NCI-H1105 (cell line): ENCODE data around the gene TRAPPC13.
"Not testable (repeated sequence)": the region's sequence is repeated elsewhere in the genome, so short reads cannot be mapped to it uniquely, and the experiment has no call there.

Experiments
- DNase-seq: peaks from one replicate; lab custom pipeline; 2025; lab: John Stamatoyannopoulos, UW

Gene TRAPPC13

GRCh38 chr5:65676056-65676455 lies 51.2 kb downstream of the TRAPPC13 start:
- not testable (repeated sequence) for DNase-seq

DNA sequence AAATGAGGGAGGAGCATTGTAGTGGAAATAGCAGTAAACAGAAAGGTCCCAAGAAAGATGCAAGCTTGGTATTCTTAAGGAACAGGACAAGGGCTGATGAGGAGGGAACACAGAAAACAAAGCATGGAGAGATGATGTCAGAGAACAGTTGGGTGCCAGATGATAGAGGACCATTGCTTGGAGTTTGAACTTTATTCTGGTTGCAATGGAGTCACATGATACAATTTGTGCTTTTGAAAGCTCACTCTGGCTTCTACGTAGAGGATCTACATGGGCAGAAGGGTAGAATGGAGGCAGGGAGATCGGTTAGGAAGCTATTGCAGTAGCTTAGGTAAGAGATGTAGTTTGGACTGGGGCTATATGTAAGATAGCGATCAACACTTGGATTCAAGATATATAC lies 57.3 kb downstream of the TRAPPC13 start:
- no peak for DNase-seq

DNA sequence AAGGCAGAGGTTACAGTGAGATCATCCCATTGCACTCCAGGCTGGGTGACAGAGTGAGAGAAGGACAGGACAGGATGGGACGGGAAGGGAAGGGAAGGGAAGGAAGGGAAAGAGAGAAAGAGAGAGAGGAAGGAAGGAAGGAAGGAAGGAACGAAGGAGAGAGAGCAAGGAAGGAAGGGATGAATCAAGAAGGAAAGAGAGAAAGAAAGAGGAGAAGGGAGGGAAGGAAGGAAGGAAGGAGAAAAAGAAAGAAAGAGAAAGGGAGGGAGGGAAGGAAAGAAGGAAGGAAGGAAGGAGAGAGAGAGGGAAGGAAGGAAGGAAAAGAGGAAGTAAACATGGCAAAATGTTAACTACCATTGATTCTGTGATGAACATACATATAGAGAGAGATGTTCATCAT lies 68.3 kb downstream of the TRAPPC13 start:
- DNase-seq = no peak

GRCh38 chr5:65695162-65695755 lies 70.4 kb downstream of the TRAPPC13 start:
- DNase-seq = no peak

GRCh38 chr5:65695896-65696295 lies 71.1 kb downstream of the TRAPPC13 start:
- no peak for DNase-seq

DNA sequence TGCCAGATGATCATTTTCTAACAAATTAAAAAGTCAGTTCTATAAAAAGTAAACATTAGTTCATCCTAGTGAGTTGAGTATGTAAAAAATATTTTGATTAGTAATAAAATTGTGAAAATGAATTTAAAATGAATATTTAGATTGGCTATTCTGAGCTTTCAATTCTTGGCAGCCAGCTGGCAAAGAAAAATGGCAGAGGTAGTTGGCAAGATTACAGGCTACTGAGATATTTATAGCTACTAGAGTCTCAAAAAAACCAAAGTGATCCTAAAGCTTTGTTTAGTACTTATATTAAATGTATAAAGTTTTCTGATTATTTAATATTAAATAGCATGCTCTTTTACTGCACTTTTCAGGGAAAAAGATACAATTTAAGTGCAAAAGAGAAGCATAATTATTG lies 72.1 kb downstream of the TRAPPC13 start:
- DNase-seq = no peak

DNA sequence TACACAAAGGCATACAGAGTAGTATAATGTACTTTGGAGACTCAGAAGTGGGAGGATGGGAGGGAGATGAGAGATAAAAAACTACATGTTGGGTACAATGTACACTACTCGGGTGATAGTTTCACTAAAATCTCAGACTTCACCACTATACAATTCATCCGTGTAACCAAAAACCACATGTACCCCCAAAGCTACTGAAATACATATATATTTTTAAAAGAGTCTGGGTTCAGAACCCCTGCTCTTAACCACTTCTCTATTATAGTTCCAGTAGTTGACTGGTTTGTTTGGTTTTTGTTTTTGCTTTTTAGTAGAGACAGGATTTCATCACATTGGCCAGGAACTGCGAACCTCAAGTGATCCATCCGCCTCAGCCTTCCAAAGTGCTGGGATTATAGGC lies 74.5 kb downstream of the TRAPPC13 start:
- DNase-seq = no peak

- no peak for DNase-seq
Measured at GRCh38 chr5:65702036-65702435, 77.2 kb downstream of the TRAPPC13 start.

GRCh38 chr5:65704621-65705239 lies 79.9 kb downstream of the TRAPPC13 start:
- DNase-seq = no peak

DNA sequence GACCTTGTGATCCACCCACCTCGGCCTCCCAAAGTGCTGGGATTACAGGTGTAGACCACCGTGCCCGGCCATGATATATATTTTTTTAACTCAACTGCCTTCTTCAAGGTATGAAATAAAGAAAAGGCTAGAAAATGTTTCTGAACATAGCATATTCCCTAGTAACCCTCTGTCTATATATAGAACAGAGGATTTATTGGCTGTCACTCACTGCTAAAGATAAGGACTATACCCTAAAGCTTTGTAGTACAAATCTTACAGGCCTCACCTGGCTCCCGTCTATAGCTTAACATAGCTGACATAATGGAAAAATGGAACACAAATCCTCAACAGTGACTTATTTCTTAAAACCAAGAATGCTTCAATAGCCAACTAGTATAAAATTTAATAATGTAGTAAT lies 82.8 kb downstream of the TRAPPC13 start:
- DNase-seq = no peak

DNA sequence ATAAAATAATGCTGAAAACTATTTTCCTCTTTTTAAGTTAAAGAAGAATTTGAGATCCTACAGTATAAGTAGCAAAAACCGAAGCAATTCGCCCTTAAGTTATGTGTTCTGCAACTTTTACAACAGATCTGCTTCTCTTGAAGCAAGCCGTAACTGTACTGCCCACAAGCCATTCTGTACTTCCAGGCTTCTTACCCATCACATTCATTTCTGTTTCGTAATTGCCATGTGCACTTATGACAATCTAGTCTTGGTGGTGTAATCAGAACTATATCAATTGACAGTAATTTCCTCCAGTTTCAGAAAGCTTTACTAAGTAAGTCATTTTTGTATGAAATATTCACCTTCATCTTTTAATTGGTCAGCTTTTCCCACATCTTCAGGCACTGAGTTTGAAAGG lies 83.3 kb downstream of the TRAPPC13 start:
- no peak for DNase-seq
